Smooth muscle cell (in vitro differentiated cells): Measurements from ENCODE around the gene PNPLA3. TPM values are rescaled to one million over a fixed set of nuclear protein-coding genes. Genes with fewer than 3 reads are reported as not detected.

Experiments
- DNase-seq: peaks from one replicate; lab custom pipeline; 2025; ENCODE audit not compliant: unreplicated experiment; lab: John Stamatoyannopoulos, UW
- H2AFZ ChIP-seq: fragments of 200-600 bp; sonication (generic); 2 replicates; pipeline ENCODE4 v1.6.0; 2016; ENCODE audit warnings: antibody characterized with exemption, low read depth, mild to moderate bottlenecking
- H3F3A ChIP-seq: fragments of 200-600 bp; sonication (generic); 2 replicates; pipeline ENCODE4 v1.6.0; 2017; ENCODE audit warnings: antibody characterized with exemption, low read depth
- H3K27ac ChIP-seq: fragments of 200-600 bp; sonication (generic); 2 replicates; pipeline ENCODE4 v1.5.1; 2016; ENCODE audit warnings: low read depth, mild to moderate bottlenecking
- H3K27me3 ChIP-seq: fragments of 200-600 bp; sonication (generic); 2 replicates; pipeline ENCODE4 v1.6.1; 2016; ENCODE audit warnings: low read depth, mild to moderate bottlenecking
- H3K36me3 ChIP-seq: fragments of 200-600 bp; sonication (generic); 2 replicates; pipeline ENCODE4 v1.5.1; 2016; ENCODE audit warnings: low read depth
- H3K4me1 ChIP-seq: fragments of 200-600 bp; sonication (generic); 2 replicates; pipeline ENCODE4 v1.5.1; 2016; ENCODE audit warnings: low read depth
- H3K4me2 ChIP-seq: fragments of 200-600 bp; sonication (generic); 2 replicates; pipeline ENCODE4 v1.6.0; 2016; ENCODE audit warnings: mild to moderate bottlenecking
- H3K4me3 ChIP-seq: fragments of 200-600 bp; sonication (generic); 2 replicates; pipeline ENCODE4 v1.5.1; 2016; ENCODE audit warnings: mild to moderate bottlenecking
- H3K79me2 ChIP-seq: fragments of 200-600 bp; sonication (generic); 2 replicates; pipeline ENCODE4 v1.6.0; 2016; ENCODE audit warnings: low read depth, mild to moderate bottlenecking
- H3K9ac ChIP-seq: fragments of 200-600 bp; sonication (generic); 2 replicates; pipeline ENCODE4 v1.6.0; 2016; ENCODE audit warnings: low read depth
- H3K9me3 ChIP-seq: fragments of 200-600 bp; sonication (generic); replicated peaks from 2 replicates; pipeline ENCODE4 v1.5.1; 2016; ENCODE audit warnings: low read depth
- H4K20me1 ChIP-seq: fragments of 200-600 bp; sonication (generic); 2 replicates; pipeline ENCODE4 v1.6.0; 2016; ENCODE audit warnings: low read depth
- CTCF ChIP-seq: fragments of 200-600 bp; sonication (generic); IDR thresholded peaks from 2 replicates; pipeline ENCODE4 v1.5.1; 2017; ENCODE audit warnings: borderline replicate concordance, mild to moderate bottlenecking, antibody characterized with exemption; ENCODE audit not compliant: insufficient read depth, poor library complexity, severe bottlenecking
- whole genome bisulfite sequencing: methylation state at CpG from one replicate; pipeline ENCODE4 v1.1.7; 2016; ENCODE audit warnings: low lambda C conversion rate; 5-methylcytosine and 5-hydroxymethylcytosine counted together
- polyA plus RNA-seq: library from polyadenylated mRNA; unstranded; fragments of >200 nt; fragmentation: Nextera tagmentation; extraction: Ambion mirVana; gene quantifications from 2 replicates; pipeline ENCODE4 v1.2.1, GENCODE V29; 2016
- total RNA-seq: library from RNA; depleted of rRNA; stranded (reverse); fragments of >200 nt; gene quantifications from 2 replicates; pipeline ENCODE4 v1.2.3, GENCODE V29; 2014

Gene PNPLA3
- total and polyA plus RNA-seq, 2 experiments from 2014 or later: 11.0 to 14.5 TPM

DNA sequence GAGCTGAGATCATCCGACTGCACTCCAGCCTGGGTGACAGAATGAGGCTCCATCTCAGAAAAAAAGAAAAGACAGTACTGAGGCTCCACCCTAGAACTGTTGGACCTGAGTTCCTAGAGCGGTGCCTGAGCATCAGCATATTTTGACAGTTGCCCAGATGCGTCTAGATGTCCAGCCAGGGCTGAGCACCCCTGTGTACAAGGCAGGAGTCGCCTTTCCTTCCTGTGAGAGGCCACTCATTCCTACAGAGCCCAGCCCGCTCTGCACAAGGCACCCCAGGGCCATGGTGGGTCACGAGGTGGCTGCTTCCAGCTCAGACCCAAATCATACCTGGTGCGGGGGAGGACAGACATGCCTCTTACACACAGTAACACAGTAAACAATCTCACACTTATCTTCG is 47.5 kb downstream of the PNPLA3 start:
- Histone ChIP-seq H4K20me1 (peaks cover 16% of the 10 kb centered on the region), H3K4me2 (no peak overlapping the region), H3K4me1 (no peaks in the 10 kb centered on the region), H3K36me3 (peaks cover 17% of the 10 kb centered on the region), H2AFZ (no peak overlapping the region), H3F3A (no peaks in the 10 kb centered on the region), H3K9ac (no peak overlapping the region), H3K4me3 (no peak overlapping the region), H3K27ac (no peak overlapping the region), H3K27me3 (no peaks in the 10 kb centered on the region), H3K79me2 (no peaks in the 10 kb centered on the region), H3K9me3 (no peaks in the 10 kb centered on the region)
- no peak for TF ChIP-seq CTCF
- no peak for DNase-seq
- 95% methylated on average over 8 of the region's 8 CpGs for WGBS

- no peak for TF ChIP-seq CTCF
- no peaks in the 10 kb centered on the region for H3K79me2 ChIP-seq
- no peaks in the 10 kb centered on the region for H3K4me1 ChIP-seq
- no peak overlapping the region for H3K4me2 ChIP-seq
- WGBS: 97% methylated on average over 10 of the region's 10 CpGs
- peaks cover 7% of the 10 kb centered on the region for H4K20me1 ChIP-seq
- H3F3A ChIP-seq: no peaks in the 10 kb centered on the region
- H3K27me3 ChIP-seq: no peaks in the 10 kb centered on the region
- H2AFZ ChIP-seq: no peak overlapping the region
- no peaks in the 10 kb centered on the region for H3K9me3 ChIP-seq
- peaks cover 14% of the 10 kb centered on the region for H3K36me3 ChIP-seq
- H3K27ac ChIP-seq: no peak overlapping the region
- H3K4me3 ChIP-seq: no peak overlapping the region
- H3K9ac ChIP-seq: no peak overlapping the region
- DNase-seq: no peak
Observed at GRCh38 chr22:43972931-43973462, 49.4 kb downstream of the PNPLA3 start.

GRCh38 chr22:43974028-43974545 is 50.5 kb downstream of the PNPLA3 start:
- Histone ChIP-seq H3F3A (no peaks in the 10 kb centered on the region), H3K27me3 (no peaks in the 10 kb centered on the region), H3K4me1 (no peaks in the 10 kb centered on the region), H3K9me3 (no peaks in the 10 kb centered on the region), H3K9ac (no peak overlapping the region), H4K20me1 (peaks cover 5% of the 10 kb centered on the region), H3K4me3 (no peak overlapping the region), H3K79me2 (no peaks in the 10 kb centered on the region), H3K36me3 (peaks cover 14% of the 10 kb centered on the region), H3K27ac (no peak overlapping the region), H2AFZ (no peak overlapping the region), H3K4me2 (no peak overlapping the region)
- no peak for TF ChIP-seq CTCF
- no peak for DNase-seq
- WGBS: 95% methylated on average over 19 of the region's 19 CpGs

- H3K9ac ChIP-seq: no peak overlapping the region
- DNase-seq: no peak
- H3K79me2 ChIP-seq: no peaks in the 10 kb centered on the region
- H2AFZ ChIP-seq: no peak overlapping the region
- peaks cover 14% of the 10 kb centered on the region for H3K36me3 ChIP-seq
- no peak overlapping the region for H3K4me2 ChIP-seq
- no peak for TF ChIP-seq CTCF
- H3K9me3 ChIP-seq: no peaks in the 10 kb centered on the region
- H4K20me1 ChIP-seq: peaks cover 3% of the 10 kb centered on the region
- H3K27me3 ChIP-seq: no peaks in the 10 kb centered on the region
- H3F3A ChIP-seq: no peaks in the 10 kb centered on the region
- H3K4me3 ChIP-seq: no peak overlapping the region
- no peak overlapping the region for H3K27ac ChIP-seq
- H3K4me1 ChIP-seq: no peaks in the 10 kb centered on the region
- WGBS: 75% methylated on average over 4 of the region's 4 CpGs
Observed at GRCh38 chr22:43975041-43975440, 51.4 kb downstream of the PNPLA3 start.
